ENCODE data around the gene POLD1. TPM values are rescaled to one million over a fixed set of nuclear protein-coding genes. Genes with fewer than 3 reads are reported as not detected.

The POLD1 gene
- total and polyA plus RNA-seq, 2 experiments from 2014 or later, result 111 to 173 TPM

- Histone ChIP-seq H3K9me2 (ENCODE audit: insufficient read depth) (no peaks in the 10 kb centered on the region), H3K79me2 (replicated peaks; ENCODE audit: insufficient read depth) (peaks cover 27% of the 10 kb centered on the region), H3K4me1 (ENCODE audit: insufficient read depth) (peaks cover 13% of the 10 kb centered on the region), H3K4me3 (no peak overlapping the region), H4K20me1 (replicated peaks; ENCODE audit: insufficient read depth) (peaks cover 4% of the 10 kb centered on the region), H3K27me3 (ENCODE audit: insufficient read depth) (no peaks in the 10 kb centered on the region), H3K36me3 (ENCODE audit: insufficient read depth) (peaks cover 9% of the 10 kb centered on the region; the same call in 1 of the 2 replicates), H2AFZ (no peak overlapping the region), H3K27ac (ENCODE audit: low read depth) (no peak overlapping the region), H3F3A (replicated peaks; ENCODE audit: low read depth) (peaks cover 10% of the 10 kb centered on the region), H3K4me2 (no peak overlapping the region)
- ATAC-seq (no peak), DNase-seq (ENCODE audit: low spot score) (peak; percentile 11)
- Mint-ChIP-seq H3K36me3 (ENCODE audit: low read depth) (peaks cover 51% of the 10 kb centered on the region), H3K9me3 (peaks cover 9% of the 10 kb centered on the region; the same call in 1 of the 3 replicates), H3K27me3 (ENCODE audit: insufficient read depth, low read depth, poor library complexity) (peaks cover 16% of the 10 kb centered on the region), H3K4me3 (no peak overlapping the region), H3K27ac (no peak overlapping the region), H3K4me1 (peaks cover 17% of the 10 kb centered on the region)
- TF ChIP-seq EZH2phosphoT487 (IDR thresholded peaks at IDR 0.05; ENCODE audit: unreplicated experiment) (no peak), EZH2 (IDR thresholded peaks at IDR 0.05; ENCODE audit: low read depth, unreplicated experiment) (no peak), ZNF462 (CRISPR knock-in tag; IDR thresholded peaks at IDR 0.05) (no peak), CTCF (conservative IDR thresholded peaks at IDR 0.05; ENCODE audit: low read depth in 2 of 2) (no peak), CREB1 (CRISPR knock-in tag; IDR thresholded peaks at IDR 0.05; ENCODE audit: low read depth) (no peak), ZNF331 (CRISPR knock-in tag; IDR thresholded peaks at IDR 0.05; ENCODE audit: low read depth) (no peak), POLR2AphosphoS5 (IDR thresholded peaks at IDR 0.05; ENCODE audit: low read depth) (no peak), ZNF114 (CRISPR knock-in tag; IDR thresholded peaks at IDR 0.05) (no peak), STAT1 (IDR thresholded peaks at IDR 0.05; ENCODE audit: unreplicated experiment) (no peak), ETS1 (IDR thresholded peaks at IDR 0.05) (no peak), REST (IDR thresholded peaks at IDR 0.05; ENCODE audit: unreplicated experiment) (no peak), NANOG (IDR thresholded peaks at IDR 0.05; ENCODE audit: borderline replicate concordance) (no peak), JUNB (IDR thresholded peaks at IDR 0.05; ENCODE audit: unreplicated experiment) (no peak)
These were observed 2.0 kb upstream of the POLD1 start for GRCh38 chr19:50381881-50382729.

Measured in GM23338 (cell line).